Heart left ventricle (tissue), 13 donors: ENCODE results near the gene CLEC2B.

Experiments used
- CTCF ChIP-seq, 12 donors: fragments of 200-600 bp; sonication (generic) in 4 of 12; IDR thresholded peaks; one replicate each; pipeline versions ENCODE4 v1.5.0 to v1.8.0; 2018 to 2022; ENCODE audit warnings: antibody characterized with exemption in 12 of 12, mild to moderate bottlenecking in 5 of 12
- POLR2A ChIP-seq, 2 donors: fragments of 450-650 bp; IDR thresholded peaks; one replicate each; pipeline ENCODE4 v1.6.1; 2017; ENCODE audit warnings: antibody characterized with exemption in 2 of 2, mild to moderate bottlenecking in 2 of 2, moderate library complexity in 2 of 2
- donor health status: ischemic (EF 13 %, LVEDD 7.1; RV severe dilation, severe dysfunction).
- donor health status: DM: no; HTN: yes; CAD: no.
- donor health status: DM: no; HTN: no; CAD: no.
- donor health status: ischemic (EF 25% LVEDD 6.9; RV normal size, moderate dysfunction).
- donor health status: ischemic (EF 25% LVEDD 5.7; RV mildly dilated, moderate dysfunction).
- donor health status: ischemic (EF 35%, LVEDD 5.7; RV mildly dilated, moderate dysfunction).
- donor health status: nonischemic (EF 11% LVEDD 7.7; RV severe dilation, severe dysfunction).
- donor health status: DM: yes; HTN: yes; CAD: no.
- donor health status: PGD.
- donor health status: ischemic (EF 29% LVEDD 5.4; RV normal size, mild dysfunction).
- donor health status: nonischemic (EF 23%, LVEDD 6.1; RV moderate dilation, normal function).

DNA sequence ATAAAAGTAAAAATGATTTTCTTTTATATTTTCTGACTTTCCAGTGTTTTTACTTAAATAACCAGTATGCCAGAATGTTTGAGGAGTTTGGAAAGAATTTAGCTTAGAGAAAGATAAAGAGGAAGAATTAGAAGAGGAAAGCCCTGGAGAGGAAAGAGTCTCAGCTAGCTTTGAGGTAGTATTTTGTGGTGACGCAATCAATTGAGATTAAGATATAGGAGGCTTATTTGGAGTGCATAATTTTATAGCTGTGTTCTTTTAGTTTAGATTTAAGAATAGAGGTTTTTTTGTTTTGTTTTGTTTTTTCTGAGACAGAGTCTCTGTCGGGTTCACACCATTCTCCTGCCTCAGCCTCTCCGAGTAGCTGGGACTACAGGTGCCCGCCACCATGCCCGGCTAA is 18.1 kb downstream of the CLEC2B start:
- TF ChIP-seq CTCF (IDR thresholded peaks at IDR 0.05), result no peak
- no peak for TF ChIP-seq POLR2A (IDR thresholded peaks at IDR 0.05)
